ENCODE data around the gene B3GAT2.

The B3GAT2 gene

GRCh38 chr6:70894001-70894400, 62.9 kb downstream of the B3GAT2 start:
- no peak for DNase-seq (ENCODE audit: low read depth)

GRCh38 chr6:70889270-70889669, 67.6 kb downstream of the B3GAT2 start:
- no peak for DNase-seq (ENCODE audit: low read depth)

GRCh38 chr6:70886661-70887060, 70.2 kb downstream of the B3GAT2 start:
- DNase-seq (ENCODE audit: low read depth), result no peak

- DNase-seq (ENCODE audit: low read depth), result no peak
Measured at GRCh38 chr6:70886071-70886470, 70.8 kb downstream of the B3GAT2 start.

GRCh38 chr6:70884074-70884983, 72.5 kb downstream of the B3GAT2 start:
- peak; percentile 29 for DNase-seq (ENCODE audit: low read depth)

GRCh38 chr6:70879496-70879895, 77.4 kb downstream of the B3GAT2 start:
- no peak for DNase-seq (ENCODE audit: low read depth)

- no peak for DNase-seq (ENCODE audit: low read depth)
Measured at GRCh38 chr6:70874181-70874913, 82.5 kb downstream of the B3GAT2 start.

- no peak for DNase-seq (ENCODE audit: low read depth)
Measured at GRCh38 chr6:70872469-70872868, 84.4 kb downstream of the B3GAT2 start.

- no peak for DNase-seq (ENCODE audit: low read depth)
Measured at GRCh38 chr6:70864401-70864800, 92.5 kb downstream of the B3GAT2 start.

- no peak for DNase-seq (ENCODE audit: low read depth)
Measured at GRCh38 chr6:70863343-70863742, 93.5 kb downstream of the B3GAT2 start.

- no peak for DNase-seq (ENCODE audit: low read depth)
Measured at GRCh38 chr6:70860920-70861319, 95.9 kb downstream of the B3GAT2 start.

GRCh38 chr6:70860045-70860444, 96.8 kb downstream of the B3GAT2 start:
- no peak for DNase-seq (ENCODE audit: low read depth)

- DNase-seq (ENCODE audit: low read depth), result no peak
Measured at GRCh38 chr6:70857387-70858077, 99.3 kb downstream of the B3GAT2 start.

GRCh38 chr6:70852667-70853246, 104.1 kb downstream of the B3GAT2 start:
- DNase-seq (ENCODE audit: low read depth), result no peak

- no peak for DNase-seq (ENCODE audit: low read depth)
Measured at GRCh38 chr6:70849348-70850069, 107.4 kb downstream of the B3GAT2 start.

GRCh38 chr6:70847106-70848084, 109.5 kb downstream of the B3GAT2 start:
- no peak for DNase-seq (ENCODE audit: low read depth)

- no peak for DNase-seq (ENCODE audit: low read depth)
Measured at GRCh38 chr6:70846207-70846835, 110.5 kb downstream of the B3GAT2 start.

- no peak for DNase-seq (ENCODE audit: low read depth)
Measured at GRCh38 chr6:70844301-70844700, 112.6 kb downstream of the B3GAT2 start.

GRCh38 chr6:70843328-70843918, 113.4 kb downstream of the B3GAT2 start:
- no peak for DNase-seq (ENCODE audit: low read depth)

Measured in stimulated activated CD8-positive, alpha-beta memory T cell treated with anti-CD3 and anti-CD28 coated beads, Interleukin-15, amount 100 ng/mL, for 1 hour (primary cell).